Measurements from ENCODE around the gene C14orf119. TPM values are rescaled to one million over a fixed set of nuclear protein-coding genes. Genes with fewer than 3 reads are reported as not detected.

Gene C14orf119
- total RNA-seq, 1 experiment from 2014 or later = 65.1 TPM

- 100% methylated on average over 1 of the region's 3 CpGs for WGBS (ENCODE audit: extremely low coverage, insufficient read length, low lambda C conversion rate)
- Histone ChIP-seq H3K9me3 (ENCODE audit: control insufficient read depth, low read depth, low read length) (no peaks in the 10 kb centered on the region), H4K20me1 (ENCODE audit: control insufficient read depth, insufficient read depth, insufficient read length) (no peaks in the 10 kb centered on the region), H2BK5ac (ENCODE audit: insufficient read length, low read length) (no peak overlapping the region), H3K23me2 (ENCODE audit: insufficient read length, low read depth, low read length, poor library complexity, severe bottlenecking) (no peaks in the 10 kb centered on the region), H3K4me1 (ENCODE audit: insufficient read depth, low read length) (peaks cover 11% of the 10 kb centered on the region), H3K23ac (ENCODE audit: insufficient read length, low read depth, low read length) (no peak overlapping the region), H2AK5ac (ENCODE audit: insufficient read length, low read length) (no peak overlapping the region), H3K56ac (ENCODE audit: insufficient read length, low read depth, low read length) (no peak overlapping the region), H3K9ac (ENCODE audit: extremely low read depth, insufficient read length, low read length) (no peak overlapping the region), H4K91ac (ENCODE audit: insufficient read length, low read depth, low read length) (no peak overlapping the region), H3K79me2 (ENCODE audit: insufficient read depth, low read length) (no peaks in the 10 kb centered on the region), H3K79me1 (ENCODE audit: insufficient read depth, low read depth, low read length, poor library complexity, severe bottlenecking) (no peaks in the 10 kb centered on the region), H3T11ph (ENCODE audit: low read length) (no peak overlapping the region), H3K18ac (ENCODE audit: insufficient read length, low read depth, low read length) (no peak overlapping the region), H2AFZ (ENCODE audit: low read length) (no peak overlapping the region), H3K27me3 (ENCODE audit: insufficient read depth, low read length) (no peaks in the 10 kb centered on the region), H2BK120ac (ENCODE audit: low read depth, low read length, poor library complexity, severe bottlenecking) (no peak overlapping the region), H3K4ac (ENCODE audit: low read depth, low read length) (no peak overlapping the region), H3K27ac (ENCODE audit: insufficient read length, low read depth, low read length) (no peak overlapping the region), H2BK12ac (ENCODE audit: insufficient read length, low read depth, low read length) (no peak overlapping the region), H4K5ac (ENCODE audit: insufficient read length, low read depth, low read length) (no peak overlapping the region), H2BK15ac (ENCODE audit: low read depth, low read length) (no peak overlapping the region), H3K4me2 (ENCODE audit: insufficient read depth, insufficient read length, low read length) (no peak overlapping the region), H3K14ac (ENCODE audit: insufficient read depth, low read length) (no peak overlapping the region), H2BK20ac (ENCODE audit: low read depth, low read length, poor library complexity, severe bottlenecking) (no peak overlapping the region), H4K8ac (replicated peaks; ENCODE audit: insufficient read length, low read depth, low read length) (no peak overlapping the region)
- Mint-ChIP-seq H3K27me3 (ENCODE audit: low read depth) (peaks cover 2% of the 10 kb centered on the region; the same call in 1 of the 2 replicates), H3K9me3 (no peaks in the 10 kb centered on the region), H3K27ac (peak overlapping the region in 1 of 3 experiments; percentile 26; a peak in 1 of 7 replicates), H3K36me3 (ENCODE audit: insufficient read depth in 1 of 3, low read depth in 3 of 3) (peaks cover 21 to 32% (median 32%) of the 10 kb centered on the region in 3 experiments; a peak in 6 of 7 replicates), H3K4me1 (peaks cover 46 to 48% of the 10 kb centered on the region in 2 experiments), H3K4me3 (no peak overlapping the region)
- TF ChIP-seq CTCF (conservative IDR thresholded peaks at IDR 0.05) = no peak
- no peak for DNase-seq
Measured at GRCh38 chr14:23125011-23125410, 29.7 kb downstream of the C14orf119 start.

Measured in H9 (cell line).